HG02678 (cell line): ENCODE measurements around the gene HNRNPA2B1.
"Not testable (repeated sequence)": the region's sequence is repeated elsewhere in the genome, so short reads cannot be mapped to it uniquely, and the experiment has no call there.

Source experiments
- ATAC-seq: cut with Tn5 transposase; IDR thresholded peaks from one replicate; pipeline ENCODE4 v1.9.1; 2021; ENCODE audit warnings: mild to moderate bottlenecking, moderate library complexity; ENCODE audit not compliant: unreplicated experiment

HNRNPA2B1 gene

DNA sequence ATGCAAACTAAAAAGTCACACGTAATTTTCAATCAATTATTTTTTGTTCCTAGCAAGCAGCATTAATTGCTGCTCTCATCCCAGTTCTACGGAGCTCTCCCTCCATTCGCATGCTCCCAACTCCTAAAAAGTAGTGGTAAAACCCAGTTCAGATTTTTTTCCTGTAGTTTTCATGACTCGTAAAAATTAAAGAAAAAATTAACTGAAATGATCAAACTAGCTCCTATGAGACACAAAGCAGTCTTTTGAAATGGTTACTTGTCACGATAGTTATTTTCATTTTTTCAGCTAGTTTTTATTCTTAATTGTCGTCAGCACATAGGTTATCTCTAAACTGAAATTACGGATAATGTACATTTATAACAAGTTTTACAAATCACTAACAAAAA lies 1.8 kb downstream of the HNRNPA2B1 start:
- no peak for ATAC-seq

- ATAC-seq: no peak
Observed at GRCh38 chr7:26198133-26198780, 2.3 kb downstream of the HNRNPA2B1 start.

DNA sequence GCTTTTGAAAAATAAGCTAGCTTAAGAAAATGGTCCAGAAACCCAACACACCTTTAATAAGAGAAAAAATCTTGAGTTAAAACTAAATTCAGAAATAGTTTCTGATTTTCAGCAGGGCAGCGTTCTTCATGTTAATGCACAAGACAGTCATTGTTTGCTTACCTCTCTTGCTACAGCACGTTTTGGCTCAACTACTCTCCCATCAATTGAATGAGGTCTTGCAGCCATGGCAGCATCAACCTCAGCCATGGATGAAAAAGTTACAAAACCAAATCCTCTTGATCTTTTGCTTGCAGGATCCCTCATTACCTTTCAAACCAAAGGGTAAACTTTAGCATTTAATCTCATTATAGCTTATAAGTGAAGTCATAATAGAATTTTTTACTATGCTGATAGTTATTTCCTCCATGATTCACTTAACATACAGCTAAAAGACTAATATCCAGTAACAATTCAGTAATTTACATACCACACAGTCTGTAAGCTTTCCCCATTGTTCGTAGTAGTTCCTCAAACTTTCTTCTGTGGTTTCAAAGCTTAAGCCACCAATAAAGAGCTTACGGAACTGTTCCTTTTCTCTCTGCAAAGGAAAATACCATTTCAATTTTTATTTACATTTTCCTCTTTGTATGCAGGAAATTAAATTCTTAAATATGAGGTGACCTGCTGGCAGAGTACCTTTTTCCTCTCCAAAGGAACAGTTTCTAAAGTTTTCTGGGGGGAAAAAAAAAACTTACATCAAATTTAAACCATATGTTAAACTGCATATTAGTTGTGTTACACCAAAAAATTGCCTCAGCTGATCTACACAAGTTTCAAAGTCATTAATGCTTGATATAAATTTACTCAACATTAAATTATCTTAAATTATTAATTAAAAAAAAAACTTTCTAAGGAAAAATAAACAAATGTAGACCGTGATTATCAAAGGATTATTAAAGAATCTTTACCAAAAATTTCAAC lies 3.1 kb downstream of the HNRNPA2B1 start:
- no peak for ATAC-seq

- ATAC-seq: no peak
Observed at GRCh38 chr7:26195867-26196657, 4.5 kb downstream of the HNRNPA2B1 start.

DNA sequence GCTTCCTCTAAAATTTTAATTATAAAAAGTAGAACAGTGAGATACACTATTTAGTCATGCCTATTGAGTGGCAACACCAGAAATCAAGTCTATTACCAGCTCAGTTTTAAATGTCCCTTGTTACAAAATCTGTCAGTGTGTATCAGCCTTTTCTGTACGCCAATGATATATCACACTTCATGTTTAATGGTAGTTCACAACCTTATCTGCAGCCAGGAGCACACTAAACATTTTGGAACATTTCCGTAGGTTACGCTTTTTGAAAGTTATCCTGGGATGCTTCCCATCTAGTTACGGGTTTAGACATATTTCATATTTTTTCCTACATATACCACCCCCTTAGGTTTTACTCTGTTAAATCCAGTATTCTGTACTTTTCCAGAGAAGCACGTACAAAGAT lies 5.4 kb downstream of the HNRNPA2B1 start:
- ATAC-seq: no peak

DNA sequence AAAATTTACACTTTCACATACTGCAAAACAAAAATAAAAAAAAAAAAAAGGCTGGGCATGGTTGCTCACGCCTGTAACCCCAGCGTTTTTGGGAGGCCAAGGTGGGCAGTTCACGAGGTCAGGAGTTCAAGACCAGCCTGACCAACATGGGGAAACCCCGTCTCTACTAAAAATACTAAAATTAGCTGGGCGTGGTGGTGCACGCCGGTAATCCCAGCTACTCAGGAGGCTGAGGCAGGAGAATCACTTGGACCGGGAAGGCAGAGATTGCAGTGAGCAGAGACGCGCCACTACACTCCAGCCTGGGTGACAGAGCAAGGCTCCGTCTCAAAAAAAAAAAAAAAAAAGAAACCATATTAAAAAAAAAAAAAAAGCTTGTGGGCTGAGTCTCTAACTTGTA lies 5.8 kb downstream of the HNRNPA2B1 start:
- not testable (repeated sequence) for ATAC-seq

GRCh38 chr7:26193432-26194207 lies 6.9 kb downstream of the HNRNPA2B1 start:
- no peak for ATAC-seq

- ATAC-seq: no peak
Observed at GRCh38 chr7:26192485-26193087, 8.0 kb downstream of the HNRNPA2B1 start.

DNA sequence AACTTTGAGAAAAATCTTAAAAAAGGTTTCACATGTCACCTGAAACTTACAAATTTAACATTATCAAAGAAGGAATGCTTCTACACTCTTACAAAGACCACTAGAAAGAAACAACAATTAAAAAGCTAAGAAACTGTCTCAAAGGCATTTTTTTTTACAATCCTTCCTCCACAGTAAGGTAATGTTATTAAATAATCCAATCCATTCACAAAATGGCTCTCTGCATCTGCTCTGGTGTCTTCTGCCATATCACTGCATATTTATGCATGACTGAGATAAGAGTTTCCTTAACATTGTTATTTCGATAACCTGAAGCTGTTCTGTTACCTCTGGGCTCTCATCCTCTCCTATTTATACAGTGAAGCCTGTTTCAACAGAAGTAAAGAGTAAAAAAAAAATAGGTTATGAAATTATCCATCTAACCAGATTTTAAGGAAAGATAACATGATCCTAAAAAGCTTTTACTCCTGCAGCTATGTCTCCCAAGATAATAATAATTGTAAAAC lies 8.5 kb downstream of the HNRNPA2B1 start:
- ATAC-seq: no peak

DNA sequence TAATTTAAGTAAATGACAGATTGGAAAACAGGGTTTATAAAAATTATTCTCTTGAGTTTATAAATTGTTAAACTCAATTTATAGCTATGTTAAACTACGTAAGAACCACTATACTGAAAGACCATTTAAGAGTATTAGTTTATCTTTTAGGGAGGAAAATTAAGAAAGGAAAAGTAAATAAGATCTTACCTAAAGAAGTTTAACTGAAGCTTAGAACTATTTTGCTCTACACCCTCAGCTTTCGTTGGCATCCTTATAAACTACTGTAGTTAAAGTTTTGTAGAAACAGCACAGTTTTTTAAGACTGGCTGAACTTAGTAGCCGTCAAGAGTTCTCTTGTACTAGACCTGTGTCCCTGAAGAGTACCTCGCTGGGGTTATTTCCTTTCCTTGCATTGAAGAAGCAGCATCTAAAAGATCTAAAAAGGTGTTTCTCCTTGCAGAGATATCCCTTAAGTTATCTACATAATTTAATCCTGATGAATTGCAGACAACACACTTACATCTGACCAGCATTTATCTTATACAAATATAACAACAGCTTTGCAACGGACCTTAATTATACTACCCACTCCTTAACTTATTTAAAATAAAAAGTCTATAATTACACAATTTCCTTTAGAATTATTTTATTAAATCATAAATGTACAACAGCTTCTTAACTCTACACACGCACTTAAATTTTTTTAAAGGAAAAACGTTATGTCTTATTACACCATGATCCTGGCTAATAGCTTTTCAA lies 9.1 kb downstream of the HNRNPA2B1 start:
- no peak for ATAC-seq

- ATAC-seq: no peak
Observed at GRCh38 chr7:26190417-26190869, 10.1 kb downstream of the HNRNPA2B1 start.

- no peak for ATAC-seq
Observed at GRCh38 chr7:26189697-26190096, 10.8 kb downstream of the HNRNPA2B1 start.

GRCh38 chr7:26188957-26189541 lies 11.5 kb downstream of the HNRNPA2B1 start:
- ATAC-seq: no peak

- ATAC-seq: no peak
Observed at GRCh38 chr7:26188206-26188956, 12.2 kb downstream of the HNRNPA2B1 start.

DNA sequence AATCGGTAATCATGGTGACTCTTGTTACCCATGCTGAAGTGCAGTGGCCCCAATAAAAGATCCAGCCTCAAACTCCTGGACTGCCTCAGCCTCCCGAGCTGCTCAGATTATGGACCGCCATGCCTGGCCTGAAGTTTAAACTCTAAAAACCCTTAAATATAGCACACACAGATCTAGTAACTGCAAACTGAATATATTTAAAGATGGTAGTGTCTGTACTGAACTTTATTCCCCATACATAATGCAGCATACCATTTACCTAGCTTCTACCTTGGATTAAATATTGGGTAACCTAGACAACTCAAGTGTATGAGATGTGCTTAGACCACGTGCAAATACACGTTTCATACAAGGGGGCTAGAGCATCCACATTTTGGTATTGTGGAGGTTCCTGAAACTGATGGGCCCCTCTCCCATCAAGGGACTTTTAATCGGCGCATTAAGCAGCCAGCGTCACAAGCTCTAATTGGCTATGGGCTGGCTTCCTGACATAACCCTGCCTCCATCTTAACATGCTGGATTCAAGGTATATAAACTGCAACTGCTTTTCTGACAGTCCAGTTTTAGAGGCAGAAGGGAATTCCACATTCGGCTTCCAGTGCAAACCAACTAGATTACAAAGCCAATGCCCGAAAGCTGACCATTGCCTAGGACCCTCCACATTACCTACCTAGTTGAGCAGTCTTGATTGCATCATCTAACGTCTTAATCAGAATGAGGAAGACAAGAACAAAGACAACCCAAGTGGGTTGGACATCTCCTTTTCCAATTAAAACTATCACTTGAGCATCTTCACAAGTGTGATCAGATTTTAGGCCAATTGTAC lies 13.0 kb downstream of the HNRNPA2B1 start:
- ATAC-seq: no peak

- no peak for ATAC-seq
Observed at GRCh38 chr7:26186364-26187311, 13.9 kb downstream of the HNRNPA2B1 start.
